Tibial nerve (tissue), 4 donors: ENCODE data around the gene SPRR5. TPM values are rescaled to one million over a fixed set of nuclear protein-coding genes. Genes with fewer than 3 reads are reported as not detected.

Experiments
- DNase-seq, 2 donors: peaks; one replicate each; pipeline ENCODE4 v3.0.0-alpha.2; 2019; ENCODE audit warnings: low spot score in 2 of 2
- H3K27ac ChIP-seq, 4 donors: fragments of 200-600 bp; sonication (generic) in 3 of 4; one replicate each; pipeline ENCODE4 v1.5.1; 2017 to 2019; ENCODE audit warnings: mild to moderate bottlenecking in 1 of 4
- H3K27me3 ChIP-seq, 2 donors: fragments of 200-600 bp; sonication (generic) in 1 of 2; one replicate each; pipeline versions ENCODE4 v1.5.1 to v1.6.0; 2017 to 2019
- H3K36me3 ChIP-seq, 3 donors: fragments of 200-600 bp; sonication (generic); one replicate each; pipeline ENCODE4 v1.5.1; 2018 to 2019
- H3K4me1 ChIP-seq, 4 donors: fragments of 200-600 bp; sonication (generic) in 3 of 4; one replicate each; pipeline ENCODE4 v1.5.1; 2017 to 2019
- H3K4me3 ChIP-seq, 4 donors: fragments of 200-600 bp; sonication (generic) in 3 of 4; one replicate each; pipeline ENCODE4 v1.5.1; 2017 to 2019; ENCODE audit warnings: mild to moderate bottlenecking in 1 of 4, moderate library complexity in 1 of 4
- H3K9me3 ChIP-seq, 4 donors: fragments of 200-600 bp; sonication (generic) in 3 of 4; one replicate each; pipeline ENCODE4 v1.5.1; 2017 to 2019
- EP300 ChIP-seq, 2 donors: sonication (generic); formaldehyde crosslinking; IDR thresholded peaks; one replicate each; pipeline ENCODE4 v1.6.1; 2017; ENCODE audit warnings: antibody characterized with exemption in 2 of 2, mild to moderate bottlenecking in 1 of 2
- POLR2A ChIP-seq, 2 donors: fragments of 450-650 bp; IDR thresholded peaks; one replicate each; pipeline ENCODE4 v1.6.1; 2017; ENCODE audit warnings: antibody characterized with exemption in 2 of 2, mild to moderate bottlenecking in 2 of 2, moderate library complexity in 2 of 2
- WGBS, 2 donors: methylation state at CpG; one replicate each; pipeline ENCODE4 v1.1.5; 2018; 5-methylcytosine and 5-hydroxymethylcytosine counted together
- total RNA-seq, 4 donors: library from RNA; depleted of rRNA; stranded (reverse); fragments of >200 nt; gene quantifications; one replicate each; pipeline ENCODE4 v1.1.0, GENCODE V29; 2016
- TF ChIP-seq, protein P1 (sequence below), 5 experiments: fragments of 200-600 bp in 3 of 5; fragments of 450-650 bp in 2 of 5; sonication (generic) in 3 of 5; IDR thresholded peaks; one replicate each; pipeline ENCODE4 v1.5.1; 2016 to 2019; ENCODE audit warnings: antibody characterized with exemption in 5 of 5, mild to moderate bottlenecking in 3 of 5, moderate library complexity in 2 of 5

SPRR5 gene
- total RNA-seq, 4 donors from 2014 or later, result not detected

DNA sequence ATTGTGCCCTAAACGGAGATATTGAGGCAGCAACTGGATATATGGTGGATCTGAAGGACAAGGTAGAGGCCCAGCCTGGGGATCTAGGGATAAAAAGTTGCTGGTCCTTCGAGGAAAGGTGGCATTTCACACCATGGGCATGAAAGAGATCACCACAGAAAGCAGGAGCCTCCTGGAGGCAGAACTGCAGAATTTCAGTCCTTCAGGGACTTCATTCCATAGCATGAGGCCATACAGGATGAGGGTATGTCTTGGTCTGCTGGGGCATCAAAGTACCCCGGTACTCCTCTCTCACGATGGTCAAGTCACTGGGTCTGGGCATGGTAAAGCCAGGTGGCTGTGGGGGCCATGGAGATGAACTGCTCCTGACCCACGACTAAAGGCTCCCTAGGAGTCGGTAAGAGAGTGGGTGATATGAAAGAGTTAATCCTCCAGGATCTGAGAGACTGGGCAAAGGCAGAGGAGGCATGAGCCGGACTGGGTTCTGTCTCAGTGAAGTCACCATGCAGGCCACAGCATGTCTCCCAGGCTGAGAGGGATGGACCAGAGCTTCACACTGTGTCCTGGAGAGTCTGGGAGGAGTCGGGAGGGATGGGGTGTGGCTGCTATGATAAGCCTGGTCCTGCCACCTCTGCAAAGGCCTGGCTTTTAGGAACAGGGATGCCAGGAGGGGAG lies 5.8 kb upstream of the SPRR5 start:
- no peak overlapping the region for H3K4me3 ChIP-seq
- WGBS, 2 donors, result 72 to 73% methylated on average over 8 of the region's 8 CpGs
- H3K27me3 ChIP-seq, result no peaks in the 10 kb centered on the region
- DNase-seq, result no peak
- no peak overlapping the region for H3K27ac ChIP-seq
- H3K9me3 ChIP-seq, result peaks cover 0 to 4% (median 0%) of the 10 kb centered on the region in 4 donors
- TF ChIP-seq POLR2A (IDR thresholded peaks at IDR 0.05) (no peak), EP300 (IDR thresholded peaks at IDR 0.05) (no peak)
- TF ChIP-seq, protein P1, sequence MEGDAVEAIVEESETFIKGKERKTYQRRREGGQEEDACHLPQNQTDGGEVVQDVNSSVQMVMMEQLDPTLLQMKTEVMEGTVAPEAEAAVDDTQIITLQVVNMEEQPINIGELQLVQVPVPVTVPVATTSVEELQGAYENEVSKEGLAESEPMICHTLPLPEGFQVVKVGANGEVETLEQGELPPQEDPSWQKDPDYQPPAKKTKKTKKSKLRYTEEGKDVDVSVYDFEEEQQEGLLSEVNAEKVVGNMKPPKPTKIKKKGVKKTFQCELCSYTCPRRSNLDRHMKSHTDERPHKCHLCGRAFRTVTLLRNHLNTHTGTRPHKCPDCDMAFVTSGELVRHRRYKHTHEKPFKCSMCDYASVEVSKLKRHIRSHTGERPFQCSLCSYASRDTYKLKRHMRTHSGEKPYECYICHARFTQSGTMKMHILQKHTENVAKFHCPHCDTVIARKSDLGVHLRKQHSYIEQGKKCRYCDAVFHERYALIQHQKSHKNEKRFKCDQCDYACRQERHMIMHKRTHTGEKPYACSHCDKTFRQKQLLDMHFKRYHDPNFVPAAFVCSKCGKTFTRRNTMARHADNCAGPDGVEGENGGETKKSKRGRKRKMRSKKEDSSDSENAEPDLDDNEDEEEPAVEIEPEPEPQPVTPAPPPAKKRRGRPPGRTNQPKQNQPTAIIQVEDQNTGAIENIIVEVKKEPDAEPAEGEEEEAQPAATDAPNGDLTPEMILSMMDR (IDR thresholded peaks at IDR 0.05), result no peak
- H3K36me3 ChIP-seq, result no peaks in the 10 kb centered on the region
- H3K4me1 ChIP-seq, result no peaks in the 10 kb centered on the region

DNA sequence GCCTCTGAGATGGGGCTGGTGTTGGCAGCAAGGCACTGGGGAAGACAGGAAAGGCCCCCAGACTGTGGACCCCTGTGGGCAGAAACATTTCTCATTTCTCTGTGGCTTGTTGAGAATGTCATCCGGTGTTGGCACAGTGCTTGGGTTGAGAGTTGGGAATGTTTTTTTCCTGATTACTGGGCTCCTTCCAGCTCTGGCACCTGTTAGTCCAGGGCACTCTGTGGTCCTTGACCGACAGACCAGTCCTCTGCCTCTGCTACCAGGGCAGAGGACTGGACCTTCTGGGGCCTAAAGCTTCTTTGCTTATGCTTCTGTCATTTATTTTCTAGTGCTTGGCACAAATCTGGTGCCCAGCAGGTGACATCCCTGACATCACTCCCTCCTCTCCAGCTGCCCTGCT lies 4.8 kb upstream of the SPRR5 start:
- no peak for DNase-seq
- H3K27ac ChIP-seq, result no peak overlapping the region
- H3K4me3 ChIP-seq, result no peak overlapping the region
- no peaks in the 10 kb centered on the region for H3K36me3 ChIP-seq
- H3K4me1 ChIP-seq, result no peaks in the 10 kb centered on the region
- TF ChIP-seq EP300 (IDR thresholded peaks at IDR 0.05), result no peak
- TF ChIP-seq, protein P1 (IDR thresholded peaks at IDR 0.05), result no peak
- no peaks in the 10 kb centered on the region for H3K9me3 ChIP-seq
- 83 to 87% methylated on average over 2 of the region's 2 CpGs for WGBS, 2 donors
- H3K27me3 ChIP-seq, result no peaks in the 10 kb centered on the region

DNA sequence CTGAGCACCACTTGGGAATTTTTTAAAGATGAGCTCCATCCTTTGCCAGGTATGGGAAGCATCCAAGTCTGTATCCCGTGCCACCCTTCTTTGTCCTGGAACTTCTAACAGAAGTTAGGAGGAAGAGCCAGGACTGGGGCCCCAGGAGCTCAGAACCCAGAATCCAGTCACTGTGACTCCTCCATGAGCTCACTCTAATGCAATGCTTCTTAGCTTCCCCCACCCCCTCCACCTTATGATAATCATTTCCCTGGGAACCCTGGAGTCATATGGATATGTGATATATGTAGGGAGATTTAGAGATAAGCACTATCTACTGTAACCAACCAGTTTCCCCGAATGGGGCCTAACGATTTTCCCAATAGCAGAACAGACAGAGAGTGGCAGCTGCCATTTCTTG lies 758 bp upstream of the SPRR5 start:
- TF ChIP-seq EP300 (IDR thresholded peaks at IDR 0.05) (no peak), POLR2A (IDR thresholded peaks at IDR 0.05) (no peak)
- H3K36me3 ChIP-seq, result no peaks in the 10 kb centered on the region
- no peak overlapping the region for H3K27ac ChIP-seq
- DNase-seq, result no peak
- H3K9me3 ChIP-seq, result no peaks in the 10 kb centered on the region
- 66 to 83% methylated on average over 3 of the region's 3 CpGs for WGBS, 2 donors
- no peak overlapping the region for H3K4me3 ChIP-seq
- H3K27me3 ChIP-seq, result no peaks in the 10 kb centered on the region
- no peaks in the 10 kb centered on the region for H3K4me1 ChIP-seq

DNA sequence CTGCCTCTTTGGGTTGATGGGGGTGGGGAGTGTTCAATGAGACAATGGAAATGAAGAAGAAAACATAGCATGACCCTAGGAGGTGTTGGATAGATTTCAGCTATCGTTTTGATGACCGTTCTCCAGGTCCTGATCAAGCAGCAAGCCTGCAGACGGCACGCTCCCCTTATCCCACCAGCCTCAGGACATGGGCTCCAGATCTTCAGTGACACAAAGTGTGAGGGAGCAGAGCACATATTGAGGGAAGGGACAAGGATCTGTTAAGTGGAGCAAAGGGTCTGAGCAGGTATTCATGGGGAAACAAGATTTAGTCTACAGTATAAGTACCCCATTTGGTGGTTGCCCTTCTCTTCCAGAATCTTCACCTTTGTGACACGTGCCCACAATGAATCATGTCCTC lies 4.7 kb downstream of the SPRR5 start:
- no peak overlapping the region for H3K27ac ChIP-seq
- no peaks in the 10 kb centered on the region for H3K36me3 ChIP-seq
- H3K4me1 ChIP-seq, result no peaks in the 10 kb centered on the region
- H3K27me3 ChIP-seq, result no peaks in the 10 kb centered on the region
- H3K4me3 ChIP-seq, result no peak overlapping the region
- TF ChIP-seq, protein P1 (IDR thresholded peaks at IDR 0.05), result no peak
- no peak for TF ChIP-seq POLR2A (IDR thresholded peaks at IDR 0.05)
- peaks cover 0 to 4% (median 0%) of the 10 kb centered on the region in 4 donors for H3K9me3 ChIP-seq
- WGBS, 2 donors, result 76 to 87% methylated on average over 5 of the region's 5 CpGs
- DNase-seq, result no peak

DNA sequence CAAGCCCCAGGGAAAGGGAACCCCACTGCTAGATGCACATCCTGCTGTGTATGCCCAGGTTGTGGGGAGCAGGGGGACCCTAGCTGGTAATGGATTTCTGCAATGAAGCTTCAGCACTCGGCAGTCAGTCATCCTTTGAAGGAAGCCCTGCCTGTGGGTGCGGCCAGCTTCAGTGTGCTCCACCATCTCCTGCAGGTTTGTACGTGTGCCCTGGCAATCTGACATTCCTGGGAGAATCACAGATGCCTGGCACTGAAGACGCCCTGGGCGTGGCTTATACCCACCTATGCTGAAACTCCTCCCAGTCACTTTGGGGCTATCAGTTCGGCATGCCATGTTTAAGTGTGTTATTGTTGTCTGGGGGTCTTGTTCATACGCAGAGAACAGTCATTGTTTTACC lies 6.8 kb downstream of the SPRR5 start:
- H3K27me3 ChIP-seq, result no peaks in the 10 kb centered on the region
- no peak for DNase-seq
- no peak overlapping the region for H3K4me3 ChIP-seq
- no peaks in the 10 kb centered on the region for H3K36me3 ChIP-seq
- whole genome bisulfite sequencing, 2 donors, result 68 to 79% methylated on average over 7 of the region's 7 CpGs
- TF ChIP-seq POLR2A (IDR thresholded peaks at IDR 0.05), result no peak
- TF ChIP-seq, protein P1 (IDR thresholded peaks at IDR 0.05), result no peak
- H3K4me1 ChIP-seq, result no peaks in the 10 kb centered on the region
- H3K9me3 ChIP-seq, result peaks cover 0 to 4% (median 0%) of the 10 kb centered on the region in 4 donors
- H3K27ac ChIP-seq, result no peak overlapping the region

DNA sequence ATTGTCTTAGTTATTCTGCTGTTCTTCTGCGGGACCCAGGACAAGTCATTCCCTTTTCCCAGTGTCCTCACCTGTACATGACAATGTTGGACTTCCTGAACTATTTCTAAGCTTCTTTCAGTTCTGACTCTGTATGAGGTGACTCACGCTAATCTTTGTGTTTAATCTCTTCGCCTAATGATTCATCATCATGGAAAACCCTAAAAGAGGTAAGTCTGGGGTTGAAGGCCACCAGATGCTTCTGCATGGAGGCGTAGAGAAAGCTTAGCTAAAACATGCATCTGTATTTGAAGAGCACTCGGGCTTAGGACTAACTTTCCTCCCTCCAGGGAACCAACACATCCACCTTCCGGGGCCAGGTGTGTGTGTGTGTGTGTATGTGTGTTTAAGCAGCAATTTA lies 7.4 kb downstream of the SPRR5 start:
- WGBS, 2 donors, result 74 to 82% methylated on average over 6 of the region's 6 CpGs
- Histone ChIP-seq H3K4me1 (no peaks in the 10 kb centered on the region), H3K27me3 (no peaks in the 10 kb centered on the region)

More for the DNA sequence above, 7.4 kb downstream of the SPRR5 start:
- peaks cover 0 to 4% (median 0%) of the 10 kb centered on the region in 4 donors for H3K9me3 ChIP-seq
- no peak overlapping the region for H3K27ac ChIP-seq
- TF ChIP-seq, protein P1 (IDR thresholded peaks at IDR 0.05), result no peak
- no peak for DNase-seq
- no peak overlapping the region for H3K4me3 ChIP-seq
- no peaks in the 10 kb centered on the region for H3K36me3 ChIP-seq
